Suprapubic skin (tissue), 4 donors: ENCODE data around the gene CEND1. TPM values are rescaled to one million over a fixed set of nuclear protein-coding genes. Genes with fewer than 3 reads are reported as not detected.

Experiments
- DNase-seq, 2 donors: peaks; one replicate each; pipeline ENCODE4 v3.0.0-alpha.2; 2019; ENCODE audit warnings: low spot score in 2 of 2
- H3K27ac ChIP-seq: fragments of 200-600 bp; sonication (generic); one replicate; pipeline ENCODE4 v1.5.1; 2019
- H3K27me3 ChIP-seq: fragments of 200-600 bp; sonication (generic); one replicate; pipeline ENCODE4 v1.5.1; 2019
- H3K36me3 ChIP-seq: fragments of 200-600 bp; sonication (generic); one replicate; pipeline ENCODE4 v1.5.1; 2019
- H3K4me1 ChIP-seq: fragments of 200-600 bp; sonication (generic); one replicate; pipeline ENCODE4 v1.5.1; 2019
- H3K4me3 ChIP-seq: fragments of 200-600 bp; sonication (generic); one replicate; pipeline ENCODE4 v1.5.1; 2019; ENCODE audit warnings: mild to moderate bottlenecking
- H3K9me3 ChIP-seq: fragments of 200-600 bp; sonication (generic); one replicate; pipeline ENCODE4 v1.5.1; 2019
- EP300 ChIP-seq: sonication (generic); formaldehyde crosslinking; IDR thresholded peaks from one replicate; pipeline ENCODE4 v1.6.1; 2017; ENCODE audit warnings: antibody characterized with exemption
- POLR2A ChIP-seq, 2 donors: fragments of 450-650 bp; IDR thresholded peaks; one replicate each; pipeline ENCODE4 v1.6.1; 2017; ENCODE audit warnings: antibody characterized with exemption in 2 of 2, mild to moderate bottlenecking in 2 of 2, moderate library complexity in 2 of 2
- POLR2AphosphoS5 ChIP-seq, 3 donors: sonication (generic); formaldehyde crosslinking; IDR thresholded peaks; one replicate each; pipeline ENCODE4 v1.6.1; 2017; ENCODE audit warnings: antibody characterized with exemption in 3 of 3
- WGBS: methylation state at CpG from one replicate; pipeline ENCODE4 v1.1.5; 2018; 5-methylcytosine and 5-hydroxymethylcytosine counted together
- total RNA-seq, 4 donors: library from RNA; depleted of rRNA; stranded (reverse); fragments of >200 nt; gene quantifications; one replicate each; pipeline ENCODE4 v1.1.0, GENCODE V29; 2016
- TF ChIP-seq, protein P1 (sequence below), 2 donors: fragments of 200-600 bp in 1 of 2; fragments of 450-650 bp in 1 of 2; sonication (generic) in 1 of 2; IDR thresholded peaks; one replicate each; pipeline ENCODE4 v1.5.1; 2016 to 2019; ENCODE audit warnings: antibody characterized with exemption in 2 of 2, mild to moderate bottlenecking in 1 of 2, moderate library complexity in 1 of 2

Gene CEND1
- total RNA-seq, 4 donors from 2014 or later, result not detected

DNA sequence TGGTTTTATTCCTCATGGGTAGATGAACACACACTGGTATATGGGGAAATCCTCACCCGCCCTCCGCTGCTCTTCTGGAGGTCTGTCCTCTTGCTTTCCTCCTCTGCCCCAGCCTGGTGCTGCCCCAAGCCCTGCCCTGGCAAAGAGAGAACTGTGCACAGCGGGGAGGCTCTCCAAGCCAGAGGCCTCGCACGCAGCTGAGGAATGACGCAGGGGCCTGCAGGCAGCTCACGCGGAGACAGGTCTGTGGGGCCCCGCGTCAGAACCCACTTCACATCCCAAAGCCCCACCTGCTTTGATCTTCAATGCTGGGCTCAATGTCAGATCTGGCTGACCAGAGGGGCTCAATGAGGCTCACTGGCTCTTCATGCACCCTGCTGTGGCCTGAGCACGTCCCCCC, 22.7 kb downstream of the CEND1 start:
- H3K4me1 ChIP-seq, result peaks cover 14% of the 10 kb centered on the region
- H3K4me3 ChIP-seq, result no peak overlapping the region
- TF ChIP-seq POLR2A (IDR thresholded peaks at IDR 0.05) (no peak), POLR2AphosphoS5 (IDR thresholded peaks at IDR 0.05) (no peak)
- WGBS, result 90% methylated on average over 9 of the region's 11 CpGs
- H3K36me3 ChIP-seq, result peaks cover 63% of the 10 kb centered on the region
- DNase-seq, result no peak
- no peak overlapping the region for H3K27ac ChIP-seq
- no peaks in the 10 kb centered on the region for H3K27me3 ChIP-seq
- H3K9me3 ChIP-seq, result no peaks in the 10 kb centered on the region

DNA sequence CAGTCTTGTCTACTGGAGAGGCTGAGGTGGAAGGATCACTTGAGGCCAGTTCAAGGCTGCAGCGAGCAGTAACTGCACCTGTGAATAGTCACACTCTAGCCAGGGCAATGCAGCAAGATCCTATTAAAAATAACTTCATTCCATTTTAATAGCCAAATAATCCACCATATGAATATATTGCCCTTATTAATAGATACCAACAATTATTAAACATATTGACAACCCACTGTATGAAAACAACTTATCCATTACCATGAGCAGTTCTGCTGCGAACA, 23.0 kb downstream of the CEND1 start:
- Histone ChIP-seq H3K4me1 (peaks cover 17% of the 10 kb centered on the region), H3K27ac (no peak overlapping the region), H3K27me3 (no peaks in the 10 kb centered on the region), H3K9me3 (no peaks in the 10 kb centered on the region), H3K4me3 (no peak overlapping the region), H3K36me3 (peaks cover 63% of the 10 kb centered on the region)
- TF ChIP-seq POLR2AphosphoS5 (IDR thresholded peaks at IDR 0.05) (no peak), EP300 (no peak), POLR2A (IDR thresholded peaks at IDR 0.05) (no peak)
- TF ChIP-seq, protein P1, sequence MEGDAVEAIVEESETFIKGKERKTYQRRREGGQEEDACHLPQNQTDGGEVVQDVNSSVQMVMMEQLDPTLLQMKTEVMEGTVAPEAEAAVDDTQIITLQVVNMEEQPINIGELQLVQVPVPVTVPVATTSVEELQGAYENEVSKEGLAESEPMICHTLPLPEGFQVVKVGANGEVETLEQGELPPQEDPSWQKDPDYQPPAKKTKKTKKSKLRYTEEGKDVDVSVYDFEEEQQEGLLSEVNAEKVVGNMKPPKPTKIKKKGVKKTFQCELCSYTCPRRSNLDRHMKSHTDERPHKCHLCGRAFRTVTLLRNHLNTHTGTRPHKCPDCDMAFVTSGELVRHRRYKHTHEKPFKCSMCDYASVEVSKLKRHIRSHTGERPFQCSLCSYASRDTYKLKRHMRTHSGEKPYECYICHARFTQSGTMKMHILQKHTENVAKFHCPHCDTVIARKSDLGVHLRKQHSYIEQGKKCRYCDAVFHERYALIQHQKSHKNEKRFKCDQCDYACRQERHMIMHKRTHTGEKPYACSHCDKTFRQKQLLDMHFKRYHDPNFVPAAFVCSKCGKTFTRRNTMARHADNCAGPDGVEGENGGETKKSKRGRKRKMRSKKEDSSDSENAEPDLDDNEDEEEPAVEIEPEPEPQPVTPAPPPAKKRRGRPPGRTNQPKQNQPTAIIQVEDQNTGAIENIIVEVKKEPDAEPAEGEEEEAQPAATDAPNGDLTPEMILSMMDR (IDR thresholded peaks at IDR 0.05), result no peak
- WGBS, result 95% methylated on average over 2 of the region's 2 CpGs
- DNase-seq, result no peak

DNA sequence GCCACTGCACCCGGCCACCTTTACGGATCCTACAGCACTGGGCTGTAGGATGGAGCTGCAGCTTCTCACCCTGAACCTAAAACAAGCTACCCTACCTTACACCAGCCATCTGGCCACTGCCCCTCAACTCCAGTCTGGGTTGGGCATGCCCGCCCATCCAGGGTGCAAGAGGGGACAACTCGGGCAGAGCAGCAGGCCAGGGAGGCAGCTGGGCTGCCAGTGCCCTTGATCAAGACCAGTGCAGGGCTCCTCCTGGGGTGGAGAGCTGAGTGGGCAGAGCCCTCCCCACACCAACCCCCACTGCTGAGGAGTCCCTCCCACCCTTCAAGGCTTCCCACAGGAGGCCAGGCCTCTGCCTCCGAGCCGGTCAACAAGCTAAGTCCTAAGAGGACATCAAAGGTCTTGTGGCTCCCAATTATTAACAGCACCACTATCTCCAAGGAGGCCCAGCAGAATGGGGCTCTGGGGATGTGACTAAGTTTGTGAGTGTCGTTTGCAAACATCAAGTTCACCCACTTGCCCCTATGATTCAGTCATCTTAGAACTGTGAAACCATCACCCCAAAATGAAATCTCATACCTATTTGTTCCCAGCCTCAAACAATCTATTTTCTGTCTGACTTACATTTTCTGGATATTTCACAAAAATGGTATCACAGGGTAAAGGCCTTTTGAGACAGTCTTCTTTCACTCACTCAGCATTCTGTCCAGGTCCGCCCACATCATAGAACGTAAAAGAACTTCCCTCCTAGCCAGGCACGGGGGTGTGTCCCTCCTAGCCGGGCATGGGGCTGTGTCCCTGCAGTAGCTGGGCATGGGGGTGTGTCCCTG, 23.6 kb downstream of the CEND1 start:
- H3K36me3 ChIP-seq, result peaks cover 64% of the 10 kb centered on the region
- DNase-seq, result no peak
- no peaks in the 10 kb centered on the region for H3K27me3 ChIP-seq
- WGBS, result 64% methylated on average over 9 of the region's 11 CpGs
- H3K27ac ChIP-seq, result no peak overlapping the region
- H3K9me3 ChIP-seq, result no peaks in the 10 kb centered on the region
- peaks cover 20% of the 10 kb centered on the region for H3K4me1 ChIP-seq
- H3K4me3 ChIP-seq, result no peak overlapping the region
- TF ChIP-seq POLR2A (IDR thresholded peaks at IDR 0.05), result no peak
- TF ChIP-seq EP300, result no peak
- TF ChIP-seq POLR2AphosphoS5 (IDR thresholded peaks at IDR 0.05), result no peak
- TF ChIP-seq, protein P1 (IDR thresholded peaks at IDR 0.05), result no peak

DNA sequence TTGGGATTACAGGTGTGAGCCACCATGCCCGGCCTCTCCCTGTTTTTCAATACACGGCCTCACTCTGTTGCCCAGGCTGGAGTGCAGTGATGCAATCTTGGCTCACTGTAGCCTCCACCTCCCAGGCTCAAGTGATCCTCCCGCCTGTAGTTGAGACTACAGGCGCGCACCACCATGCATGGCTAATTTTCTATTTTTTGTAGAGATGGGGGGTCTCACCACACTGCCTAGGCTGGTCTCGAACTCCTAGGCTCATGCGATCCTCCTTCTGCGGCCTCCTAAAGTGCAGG, 24.1 kb downstream of the CEND1 start:
- H3K36me3 ChIP-seq, result peaks cover 64% of the 10 kb centered on the region
- peaks cover 20% of the 10 kb centered on the region for H3K4me1 ChIP-seq
- H3K27ac ChIP-seq, result no peak overlapping the region
- TF ChIP-seq EP300 (no peak), POLR2AphosphoS5 (IDR thresholded peaks at IDR 0.05) (no peak), POLR2A (IDR thresholded peaks at IDR 0.05) (no peak)
- TF ChIP-seq, protein P1 (IDR thresholded peaks at IDR 0.05), result no peak
- no peak overlapping the region for H3K4me3 ChIP-seq
- no peak for DNase-seq
- H3K9me3 ChIP-seq, result no peaks in the 10 kb centered on the region
- H3K27me3 ChIP-seq, result no peaks in the 10 kb centered on the region
- 91% methylated on average over 7 of the region's 8 CpGs for WGBS

DNA sequence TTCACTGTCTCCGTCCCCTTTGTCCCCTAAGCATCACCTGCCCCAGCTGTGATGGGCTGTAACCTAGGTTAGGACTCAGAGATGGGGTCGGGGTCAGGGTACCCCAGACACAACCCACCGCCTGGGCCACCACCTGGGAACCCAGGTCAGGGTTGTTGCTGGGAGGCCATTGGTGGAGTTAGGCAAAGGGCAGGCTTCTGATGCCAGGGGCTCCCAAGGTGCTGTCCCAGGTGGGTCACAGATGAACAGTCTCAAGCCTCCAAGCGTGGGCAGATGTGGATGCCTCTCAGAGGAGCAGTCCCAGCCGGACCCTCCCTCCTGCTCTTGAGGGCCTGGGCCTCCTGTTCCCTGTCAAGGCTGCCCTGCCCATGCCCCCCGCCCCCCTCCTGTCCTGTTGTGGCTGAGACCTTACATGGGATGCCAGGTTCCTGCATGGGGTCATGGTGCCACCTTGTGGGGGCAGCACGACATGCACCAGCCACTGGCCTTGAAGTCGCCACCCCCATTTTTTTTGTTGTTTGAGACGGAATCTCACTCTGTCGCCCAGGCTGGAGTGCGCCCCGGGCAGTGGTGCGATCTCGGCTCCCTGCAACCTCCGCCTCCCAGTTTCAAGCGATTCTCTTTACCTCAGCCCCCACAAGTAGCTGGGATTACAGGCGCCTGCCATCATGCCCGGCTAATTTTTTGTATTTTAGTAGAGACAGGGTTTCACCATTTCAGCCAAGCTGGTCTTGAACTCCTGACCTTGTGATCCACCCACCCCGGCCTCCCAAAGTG, 24.7 kb downstream of the CEND1 start:
- no peak overlapping the region for H3K27ac ChIP-seq
- H3K4me3 ChIP-seq, result no peak overlapping the region
- no peaks in the 10 kb centered on the region for H3K9me3 ChIP-seq
- DNase-seq, result peak in 1 of 2 donors; percentile 69
- no peaks in the 10 kb centered on the region for H3K27me3 ChIP-seq
- WGBS, result 75% methylated on average over 19 of the region's 19 CpGs
- peaks cover 64% of the 10 kb centered on the region for H3K36me3 ChIP-seq
- H3K4me1 ChIP-seq, result peaks cover 20% of the 10 kb centered on the region
- TF ChIP-seq, protein P1 (IDR thresholded peaks at IDR 0.05), result peak; percentile 26 to 67
- TF ChIP-seq POLR2A (IDR thresholded peaks at IDR 0.05) (no peak), POLR2AphosphoS5 (IDR thresholded peaks at IDR 0.05) (no peak)
